Measurements from ENCODE around the gene FAM111A. TPM values are rescaled to one million over a fixed set of nuclear protein-coding genes. Genes with fewer than 3 reads are reported as not detected.

The FAM111A gene
- total and polyA plus RNA-seq, 9 of the 15 experiments (the other 6 are each of a cell fraction or from before 2014, with no cell fraction given): 14.8 to 30.6 (median 20.1) TPM

- TF ChIP-seq ZNF511 (CRISPR knock-in tag; IDR thresholded peaks at IDR 0.05) (peak; percentile 41), CHD1 (IDR thresholded peaks at IDR 0.05; ENCODE audit: low read length) (no peak), ZNF274 (IDR thresholded peaks at IDR 0.05; ENCODE audit: borderline replicate concordance, low read depth, low read length) (no peak), FOXM1 (IDR thresholded peaks at IDR 0.05; ENCODE audit: low read depth) (no peak), FOXM1 (CRISPR knock-in tag; IDR thresholded peaks at IDR 0.05; ENCODE audit: low read depth) (no peak), CBX2 (IDR thresholded peaks at IDR 0.05; ENCODE audit: insufficient read depth, low read length, poor library complexity, severe bottlenecking) (no peak), TCF7 (IDR thresholded peaks at IDR 0.05; ENCODE audit: borderline replicate concordance) (no peak), ZNF780A (CRISPR knock-in tag; IDR thresholded peaks at IDR 0.05) (no peak), PTBP1 (IDR thresholded peaks at IDR 0.05; ENCODE audit: low read depth, low read length) (no peak), PRMT5 (CRISPR knock-in tag; IDR thresholded peaks at IDR 0.05) (no peak), POLR2G (IDR thresholded peaks at IDR 0.05; ENCODE audit: low read depth, low read length) (no peak), ARID1B (IDR thresholded peaks at IDR 0.05) (peak; percentile 52; the same call in 1 of the 2 replicates), HDAC3 (IDR thresholded peaks at IDR 0.05; ENCODE audit: borderline replicate concordance, partially characterized antibody) (no peak), STAT5A (IDR thresholded peaks at IDR 0.05; ENCODE audit: borderline replicate concordance, low read length) (no peak)
- TF ChIP-seq, protein P1, sequence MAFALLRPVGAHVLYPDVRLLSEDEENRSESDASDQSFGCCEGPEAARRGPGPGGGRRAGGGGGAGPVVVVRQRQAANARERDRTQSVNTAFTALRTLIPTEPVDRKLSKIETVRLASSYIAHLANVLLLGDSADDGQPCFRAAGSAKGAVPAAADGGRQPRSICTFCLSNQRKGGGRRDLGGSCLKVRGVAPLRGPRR (CRISPR knock-in tag; IDR thresholded peaks at IDR 0.05): no peak
- TF ChIP-seq, protein P2, sequence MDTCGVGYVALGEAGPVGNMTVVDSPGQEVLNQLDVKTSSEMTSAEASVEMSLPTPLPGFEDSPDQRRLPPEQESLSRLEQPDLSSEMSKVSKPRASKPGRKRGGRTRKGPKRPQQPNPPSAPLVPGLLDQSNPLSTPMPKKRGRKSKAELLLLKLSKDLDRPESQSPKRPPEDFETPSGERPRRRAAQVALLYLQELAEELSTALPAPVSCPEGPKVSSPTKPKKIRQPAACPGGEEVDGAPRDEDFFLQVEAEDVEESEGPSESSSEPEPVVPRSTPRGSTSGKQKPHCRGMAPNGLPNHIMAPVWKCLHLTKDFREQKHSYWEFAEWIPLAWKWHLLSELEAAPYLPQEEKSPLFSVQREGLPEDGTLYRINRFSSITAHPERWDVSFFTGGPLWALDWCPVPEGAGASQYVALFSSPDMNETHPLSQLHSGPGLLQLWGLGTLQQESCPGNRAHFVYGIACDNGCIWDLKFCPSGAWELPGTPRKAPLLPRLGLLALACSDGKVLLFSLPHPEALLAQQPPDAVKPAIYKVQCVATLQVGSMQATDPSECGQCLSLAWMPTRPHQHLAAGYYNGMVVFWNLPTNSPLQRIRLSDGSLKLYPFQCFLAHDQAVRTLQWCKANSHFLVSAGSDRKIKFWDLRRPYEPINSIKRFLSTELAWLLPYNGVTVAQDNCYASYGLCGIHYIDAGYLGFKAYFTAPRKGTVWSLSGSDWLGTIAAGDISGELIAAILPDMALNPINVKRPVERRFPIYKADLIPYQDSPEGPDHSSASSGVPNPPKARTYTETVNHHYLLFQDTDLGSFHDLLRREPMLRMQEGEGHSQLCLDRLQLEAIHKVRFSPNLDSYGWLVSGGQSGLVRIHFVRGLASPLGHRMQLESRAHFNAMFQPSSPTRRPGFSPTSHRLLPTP (IDR thresholded peaks at IDR 0.05; ENCODE audit: borderline replicate concordance, extremely low read depth, insufficient read length): no peak
- TF ChIP-seq, protein P3, sequence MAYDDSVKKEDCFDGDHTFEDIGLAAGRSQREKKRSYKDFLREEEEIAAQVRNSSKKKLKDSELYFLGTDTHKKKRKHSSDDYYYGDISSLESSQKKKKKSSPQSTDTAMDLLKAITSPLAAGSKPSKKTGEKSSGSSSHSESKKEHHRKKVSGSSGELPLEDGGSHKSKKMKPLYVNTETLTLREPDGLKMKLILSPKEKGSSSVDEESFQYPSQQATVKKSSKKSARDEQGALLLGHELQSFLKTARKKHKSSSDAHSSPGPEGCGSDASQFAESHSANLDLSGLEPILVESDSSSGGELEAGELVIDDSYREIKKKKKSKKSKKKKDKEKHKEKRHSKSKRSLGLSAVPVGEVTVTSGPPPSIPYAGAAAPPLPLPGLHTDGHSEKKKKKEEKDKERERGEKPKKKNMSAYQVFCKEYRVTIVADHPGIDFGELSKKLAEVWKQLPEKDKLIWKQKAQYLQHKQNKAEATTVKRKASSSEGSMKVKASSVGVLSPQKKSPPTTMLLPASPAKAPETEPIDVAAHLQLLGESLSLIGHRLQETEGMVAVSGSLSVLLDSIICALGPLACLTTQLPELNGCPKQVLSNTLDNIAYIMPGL (CRISPR knock-in tag; IDR thresholded peaks at IDR 0.05): no peak
- TF ChIP-seq, protein P4, sequence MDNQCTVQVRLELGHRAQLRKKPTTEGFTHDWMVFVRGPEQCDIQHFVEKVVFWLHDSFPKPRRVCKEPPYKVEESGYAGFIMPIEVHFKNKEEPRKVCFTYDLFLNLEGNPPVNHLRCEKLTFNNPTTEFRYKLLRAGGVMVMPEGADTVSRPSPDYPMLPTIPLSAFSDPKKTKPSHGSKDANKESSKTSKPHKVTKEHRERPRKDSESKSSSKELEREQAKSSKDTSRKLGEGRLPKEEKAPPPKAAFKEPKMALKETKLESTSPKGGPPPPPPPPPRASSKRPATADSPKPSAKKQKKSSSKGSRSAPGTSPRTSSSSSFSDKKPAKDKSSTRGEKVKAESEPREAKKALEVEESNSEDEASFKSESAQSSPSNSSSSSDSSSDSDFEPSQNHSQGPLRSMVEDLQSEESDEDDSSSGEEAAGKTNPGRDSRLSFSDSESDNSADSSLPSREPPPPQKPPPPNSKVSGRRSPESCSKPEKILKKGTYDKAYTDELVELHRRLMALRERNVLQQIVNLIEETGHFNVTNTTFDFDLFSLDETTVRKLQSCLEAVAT (IDR thresholded peaks at IDR 0.05): 0 out of 4 replicates have a peak, but pooled peaks of 1 of the 2 experiments have one; percentile 69
Observed at GRCh38 chr11:59171508-59172322, 29.1 kb downstream of the FAM111A start, which contains the start of gene DTX4 (continued).
